Measurements from ENCODE around the gene KCNG2. TPM values are rescaled to one million over a fixed set of nuclear protein-coding genes. Genes with fewer than 3 reads are reported as not detected.

KCNG2 gene
- total RNA-seq, 2 experiments from 2014 or later: not detected

GRCh38 chr18:79947881-79948610 lies 150.3 kb downstream of the KCNG2 start:
- no peak for DNase-seq (ENCODE audit: low spot score)
- ChIA-PET CTCF (ENCODE audit: unreplicated experiment) (no interaction called here), POLR2A (no interaction called here)
- H3K4me3 ChIP-seq (ENCODE audit: low read depth, low read length, poor library complexity, severe bottlenecking): no peak overlapping the region
- no peak overlapping the region for H2AFZ ChIP-seq (ENCODE audit: low read length)
- H3K79me2 ChIP-seq (ENCODE audit: insufficient read depth, low read depth, low read length): no peaks in the 10 kb centered on the region
- TF ChIP-seq EZH2phosphoT487 (IDR thresholded peaks at IDR 0.05; ENCODE audit: borderline replicate concordance, low read depth, low read length): no peak
- TF ChIP-seq CTCF (conservative IDR thresholded peaks at IDR 0.05; ENCODE audit: low read length): no peak
- no peak overlapping the region for H3K4me2 ChIP-seq (ENCODE audit: low read length)
- H3K9me3 ChIP-seq (ENCODE audit: low read length): no peaks in the 10 kb centered on the region
- BruUV-seq (replicated peaks): no TSS peak
- no peaks in the 10 kb centered on the region for H3K9me2 ChIP-seq (ENCODE audit: insufficient read depth, low read length)
- peaks cover 3% of the 10 kb centered on the region; the same call in 1 of the 2 replicates for H3K36me3 ChIP-seq (ENCODE audit: insufficient read depth, low read length)
- no peak overlapping the region for H3K27ac ChIP-seq (ENCODE audit: low read depth, low read length, poor library complexity, severe bottlenecking)
- peaks cover 24% of the 10 kb centered on the region for H3K4me1 ChIP-seq (ENCODE audit: insufficient read depth, low read length, poor library complexity, severe bottlenecking)
- H4K20me1 ChIP-seq (ENCODE audit: insufficient read depth, low read length): peaks cover 5% of the 10 kb centered on the region; the same call in 1 of the 2 replicates
- intact Hi-C loops (cut with micrococcal nuclease; ENCODE audit: unreplicated experiment): no loop called here

GRCh38 chr18:79948719-79949411 lies 151.1 kb downstream of the KCNG2 start:
- Histone ChIP-seq H2AFZ (ENCODE audit: low read length) (no peak overlapping the region), H3K36me3 (ENCODE audit: insufficient read depth, low read length) (peaks cover 3% of the 10 kb centered on the region; the same call in 1 of the 2 replicates), H3K4me2 (ENCODE audit: low read length) (peak overlapping the region; percentile 98; the same call in 1 of the 2 replicates), H3K4me3 (ENCODE audit: low read depth, low read length, poor library complexity, severe bottlenecking) (no peak overlapping the region), H4K20me1 (ENCODE audit: insufficient read depth, low read length) (peaks cover 5% of the 10 kb centered on the region; the same call in 1 of the 2 replicates), H3K9me2 (ENCODE audit: insufficient read depth, low read length) (no peaks in the 10 kb centered on the region), H3K4me1 (ENCODE audit: insufficient read depth, low read length, poor library complexity, severe bottlenecking) (peaks cover 24% of the 10 kb centered on the region), H3K79me2 (ENCODE audit: insufficient read depth, low read depth, low read length) (no peaks in the 10 kb centered on the region), H3K9me3 (ENCODE audit: low read length) (no peaks in the 10 kb centered on the region), H3K27ac (ENCODE audit: low read depth, low read length, poor library complexity, severe bottlenecking) (peak overlapping the region; percentile 76)
- DNase-seq (ENCODE audit: low spot score): no peak
- TF ChIP-seq EZH2phosphoT487 (IDR thresholded peaks at IDR 0.05; ENCODE audit: borderline replicate concordance, low read depth, low read length): no peak
- TF ChIP-seq CTCF (conservative IDR thresholded peaks at IDR 0.05; ENCODE audit: low read length): no peak
- intact Hi-C loops (cut with micrococcal nuclease; ENCODE audit: unreplicated experiment): loop anchor here (1.0 kb wide), 1 partner anchor 38 kb away; no protein-coding TSS in a partner anchor
- ChIA-PET POLR2A (no interaction called here), CTCF (ENCODE audit: unreplicated experiment) (no interaction called here)
- BruUV-seq (replicated peaks): no TSS peak

Other genes with a start within 250 kb of the KCNG2 start
- 9.6 and 11.9 TPM in 2 replicates for gene CTDP1, start 118.1 kb upstream of the KCNG2 start, total RNA-seq (2014; rRNA removed; shearing (Covaris generic))
- gene CTDP1, start 118.1 kb upstream of the KCNG2 start, total RNA-seq (2022): 11.3 and 15.4 TPM in 2 replicates
- 14.5 and 16.5 TPM in 2 replicates for gene SLC66A2, start 153.7 kb downstream of the KCNG2 start, total RNA-seq (2014; rRNA removed; shearing (Covaris generic))
- gene SLC66A2, start 153.7 kb downstream of the KCNG2 start, total RNA-seq (2022): 15.1 and 17.9 TPM in 2 replicates
- not detected in 2 replicates for gene HSBP1L1, start 166.7 kb downstream of the KCNG2 start, total RNA-seq (2014; rRNA removed; shearing (Covaris generic))
- not detected in 2 replicates for gene HSBP1L1, start 166.7 kb downstream of the KCNG2 start, total RNA-seq (2022)
- 44.7 and 45.9 TPM in 2 replicates for gene TXNL4A, start 190.6 kb downstream of the KCNG2 start, total RNA-seq (2014; rRNA removed; shearing (Covaris generic))
- gene TXNL4A, start 190.6 kb downstream of the KCNG2 start, total RNA-seq (2022): 91.4 and 95.0 TPM in 2 replicates
- gene RBFA, start 236.5 kb downstream of the KCNG2 start, total RNA-seq (2014; rRNA removed; shearing (Covaris generic)): 20.4 and 25.9 TPM in 2 replicates
- gene RBFA, start 236.5 kb downstream of the KCNG2 start, total RNA-seq (2022): 28.1 and 28.3 TPM in 2 replicates

Data from OCI-LY7 (cell line).